Medulla oblongata (tissue), 1 donor: Measurements from ENCODE around the gene SRPK2.
"Not testable (repeated sequence)": the region's sequence is repeated elsewhere in the genome, so short reads cannot be mapped to it uniquely, and the experiment has no call there.

Source experiments
- DNase-seq: peaks from one replicate; pipeline ENCODE4 v3.0.0-alpha.2; 2015; ENCODE audit errors: extremely low spot score

Gene SRPK2

GRCh38 chr7:105388356-105389087 is at the start of gene SRPK2:
Gene SRPK2, minus strand, starts transcription at chr7:105388921.
- peak; percentile 66 for DNase-seq

GRCh38 chr7:105438254-105438653 is 49.5 kb upstream of the SRPK2 start:
- DNase-seq, result no peak

- DNase-seq, result not testable (repeated sequence)
These were observed 48.6 kb upstream of the SRPK2 start for GRCh38 chr7:105437356-105437755.

GRCh38 chr7:105429746-105430612 is 41.3 kb upstream of the SRPK2 start:
- peak; percentile 26 for DNase-seq

- DNase-seq, result no peak
These were observed 38.0 kb upstream of the SRPK2 start for GRCh38 chr7:105426606-105427146.

GRCh38 chr7:105423987-105424386 is 35.3 kb upstream of the SRPK2 start:
- no peak for DNase-seq

GRCh38 chr7:105413887-105414437 is 25.2 kb upstream of the SRPK2 start:
- no peak for DNase-seq

- not testable (repeated sequence) for DNase-seq
These were observed 22.1 kb upstream of the SRPK2 start for GRCh38 chr7:105410774-105411173.

- not testable (repeated sequence) for DNase-seq
These were observed 21.1 kb upstream of the SRPK2 start for GRCh38 chr7:105409775-105410174.

GRCh38 chr7:105408791-105409410 is 20.2 kb upstream of the SRPK2 start:
- DNase-seq, result no peak

- DNase-seq, result no peak
These were observed 14.4 kb upstream of the SRPK2 start for GRCh38 chr7:105403128-105403527.

GRCh38 chr7:105402221-105403095 is 13.7 kb upstream of the SRPK2 start:
- no peak for DNase-seq

- DNase-seq, result no peak
These were observed 10.5 kb upstream of the SRPK2 start for GRCh38 chr7:105399043-105399725.

GRCh38 chr7:105396566-105396965 is 7.8 kb upstream of the SRPK2 start:
- DNase-seq, result no peak

- no peak for DNase-seq
These were observed 2.7 kb upstream of the SRPK2 start for GRCh38 chr7:105391429-105391828.

GRCh38 chr7:105389889-105390288 is 1.2 kb upstream of the SRPK2 start:
- DNase-seq, result no peak

GRCh38 chr7:105389088-105389650 is 448 bp upstream of the SRPK2 start:
- DNase-seq, result peak; percentile 31

- peak; percentile 62 for DNase-seq
These were observed 989 bp downstream of the SRPK2 start for GRCh38 chr7:105387508-105388355.

GRCh38 chr7:105377903-105378302 is 10.8 kb downstream of the SRPK2 start:
- DNase-seq, result no peak
